Karpas-422 (cell line): ENCODE results near the gene HS3ST4. TPM values are rescaled to one million over a fixed set of nuclear protein-coding genes. Genes with fewer than 3 reads are reported as not detected.

Experiments used
- DNase-seq: peaks from one replicate; pipeline ENCODE4 v3.0.0-alpha.2; 2015
- H2AFZ ChIP-seq: fragments of 200-600 bp; sonication (generic); 2 replicates; pipeline ENCODE4 v1.6.1; 2014; ENCODE audit warnings: antibody characterized with exemption, low read length, mixed read lengths
- H3K27ac ChIP-seq: fragments of 200-600 bp; sonication (generic); 2 replicates; pipeline ENCODE4 v1.5.1; 2014; ENCODE audit warnings: mild to moderate bottlenecking, low read length, moderate library complexity
- H3K27me3 ChIP-seq: fragments of 200-600 bp; sonication (generic); 2 replicates; pipeline ENCODE4 v1.6.1; 2014; ENCODE audit warnings: low read length, mixed read lengths
- H3K36me3 ChIP-seq: fragments of 200-600 bp; sonication (generic); 2 replicates; pipeline ENCODE4 v1.6.1; 2014; ENCODE audit warnings: low read length, mixed read lengths; ENCODE audit not compliant: insufficient read depth
- H3K4me1 ChIP-seq: fragments of 200-600 bp; sonication (generic); 2 replicates; pipeline ENCODE4 v1.6.1; 2014; ENCODE audit warnings: mild to moderate bottlenecking, low read length, mixed read lengths
- H3K4me2 ChIP-seq: fragments of 200-600 bp; sonication (generic); 2 replicates; pipeline ENCODE4 v1.6.1; 2014; ENCODE audit warnings: low read length, low read depth, mild to moderate bottlenecking; ENCODE audit not compliant: poor library complexity, severe bottlenecking
- H3K4me3 ChIP-seq: fragments of 200-600 bp; sonication (generic); 2 replicates; pipeline ENCODE4 v1.5.1; 2014; ENCODE audit warnings: mild to moderate bottlenecking, antibody characterized with exemption, low read length, mixed read lengths
- H3K79me2 ChIP-seq: fragments of 200-600 bp; sonication (generic); 2 replicates; pipeline ENCODE4 v1.6.1; 2014; ENCODE audit warnings: mild to moderate bottlenecking, low read length, mixed read lengths
- H3K9ac ChIP-seq: fragments of 200-600 bp; sonication (generic); 2 replicates; pipeline ENCODE4 v1.6.0; 2014; ENCODE audit warnings: low read length
- H3K9me2 ChIP-seq: fragments of 200-600 bp; sonication (generic), shearing (Covaris generic); replicated peaks from 2 replicates; pipeline ENCODE4 v1.6.0; 2014; ENCODE audit warnings: mild to moderate bottlenecking, low read length, moderate library complexity; ENCODE audit not compliant: insufficient read depth
- H3K9me3 ChIP-seq: fragments of 300-700, 200-600 bp; sonication (generic); 2 replicates; pipeline ENCODE4 v1.6.1; 2014; ENCODE audit warnings: low read length, mixed read lengths
- H4K20me1 ChIP-seq: fragments of 200-600 bp; sonication (generic); 2 replicates; pipeline ENCODE4 v1.6.1; 2014; ENCODE audit warnings: mild to moderate bottlenecking, antibody characterized with exemption, low read length, low read depth; ENCODE audit not compliant: insufficient read depth
- total RNA-seq: library from RNA; depleted of rRNA; stranded (reverse); fragments of >200 nt; shearing (Covaris generic); gene quantifications from 2 replicates; pipeline ENCODE4 v1.2.3, GENCODE V29; 2014; ENCODE audit warnings: low replicate concordance

Gene HS3ST4
- total RNA-seq, 1 experiment from 2014 or later = not detected

- Histone ChIP-seq H3K9me2 (no peaks in the 10 kb centered on the region), H3K9ac (no peak overlapping the region), H3K4me1 (no peaks in the 10 kb centered on the region), H2AFZ (no peak overlapping the region), H3K4me2 (no peak overlapping the region), H3K27ac (no peak overlapping the region), H3K79me2 (no peaks in the 10 kb centered on the region), H3K4me3 (no peak overlapping the region), H3K36me3 (no peaks in the 10 kb centered on the region), H3K27me3 (no peaks in the 10 kb centered on the region), H4K20me1 (no peaks in the 10 kb centered on the region), H3K9me3 (no peaks in the 10 kb centered on the region)
- no peak for DNase-seq
Observed at GRCh38 chr16:25895380-25895779, 203.6 kb downstream of the HS3ST4 start.

DNA sequence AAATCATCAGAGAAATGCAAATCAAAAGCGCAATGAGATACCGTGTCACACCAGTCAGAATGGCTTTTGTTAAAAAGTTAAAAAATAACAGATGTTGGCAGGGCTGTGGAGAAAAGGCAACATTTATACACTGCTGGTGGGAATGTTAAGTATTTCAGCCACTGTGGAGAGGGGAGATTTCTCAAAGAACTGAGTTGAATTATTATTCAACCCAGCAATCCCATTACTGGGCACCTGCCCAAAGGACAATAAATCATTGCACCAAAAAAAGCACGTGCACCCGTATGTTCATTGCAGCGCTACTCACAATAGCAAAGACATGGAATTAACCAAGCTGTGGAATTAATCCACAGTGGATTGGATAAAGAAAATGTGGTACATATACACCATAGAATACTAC lies 204.7 kb downstream of the HS3ST4 start:
- Histone ChIP-seq H4K20me1 (no peaks in the 10 kb centered on the region), H3K4me1 (no peaks in the 10 kb centered on the region), H3K36me3 (no peaks in the 10 kb centered on the region), H3K79me2 (no peaks in the 10 kb centered on the region), H2AFZ (no peak overlapping the region), H3K9me3 (no peaks in the 10 kb centered on the region), H3K4me3 (no peak overlapping the region), H3K9me2 (no peaks in the 10 kb centered on the region), H3K9ac (no peak overlapping the region), H3K4me2 (no peak overlapping the region), H3K27ac (no peak overlapping the region), H3K27me3 (no peaks in the 10 kb centered on the region)
- no peak for DNase-seq

DNA sequence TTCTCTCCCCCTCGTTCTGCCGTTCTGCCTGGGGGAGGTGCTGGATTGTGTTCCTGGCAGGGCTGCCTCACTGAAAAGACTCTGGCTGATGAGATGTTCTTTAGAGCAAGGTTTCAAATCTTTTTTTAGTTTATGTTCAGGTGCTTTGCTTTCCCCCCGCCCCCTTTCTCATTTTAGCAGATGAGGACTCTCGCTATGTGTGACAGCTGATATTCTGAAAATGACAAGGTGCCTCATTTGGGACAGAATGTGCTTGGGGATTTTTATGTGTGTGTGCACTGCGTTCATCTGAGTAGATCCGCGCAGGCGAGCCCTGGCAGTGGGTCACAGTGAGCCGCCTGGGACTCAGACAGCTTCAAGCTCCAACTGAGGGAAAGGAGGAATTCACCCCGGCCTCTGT lies 205.9 kb downstream of the HS3ST4 start:
- Histone ChIP-seq H3K27ac (no peak overlapping the region), H3K36me3 (no peaks in the 10 kb centered on the region), H3K9me3 (no peaks in the 10 kb centered on the region), H2AFZ (no peak overlapping the region), H3K9me2 (no peaks in the 10 kb centered on the region), H3K79me2 (no peaks in the 10 kb centered on the region), H3K27me3 (no peaks in the 10 kb centered on the region), H3K9ac (no peak overlapping the region), H4K20me1 (no peaks in the 10 kb centered on the region), H3K4me2 (no peak overlapping the region), H3K4me3 (no peak overlapping the region), H3K4me1 (no peaks in the 10 kb centered on the region)
- no peak for DNase-seq

GRCh38 chr16:25905810-25906209 lies 214.1 kb downstream of the HS3ST4 start:
- H3K4me2 ChIP-seq = no peak overlapping the region
- H3K36me3 ChIP-seq = no peaks in the 10 kb centered on the region
- H3K79me2 ChIP-seq = no peaks in the 10 kb centered on the region
- no peaks in the 10 kb centered on the region for H3K27me3 ChIP-seq
- H3K4me3 ChIP-seq = no peak overlapping the region
- H4K20me1 ChIP-seq = no peaks in the 10 kb centered on the region
- 0 out of 2 replicates have a peak, but pooled peaks cover 3% of the 10 kb centered on the region for H3K9me3 ChIP-seq
- H3K27ac ChIP-seq = no peak overlapping the region
- H2AFZ ChIP-seq = no peak overlapping the region
- no peak overlapping the region for H3K9ac ChIP-seq
- no peak for DNase-seq
- H3K4me1 ChIP-seq = no peaks in the 10 kb centered on the region
- H3K9me2 ChIP-seq = no peaks in the 10 kb centered on the region

- H3K4me1 ChIP-seq = no peaks in the 10 kb centered on the region
- no peak overlapping the region for H3K9ac ChIP-seq
- H4K20me1 ChIP-seq = no peaks in the 10 kb centered on the region
- DNase-seq = no peak
- no peaks in the 10 kb centered on the region for H3K9me2 ChIP-seq
- no peak overlapping the region for H3K4me3 ChIP-seq
- no peak overlapping the region for H3K4me2 ChIP-seq
- no peak overlapping the region for H3K27ac ChIP-seq
- no peak overlapping the region for H2AFZ ChIP-seq
- no peaks in the 10 kb centered on the region for H3K27me3 ChIP-seq
- H3K36me3 ChIP-seq = no peaks in the 10 kb centered on the region
- H3K9me3 ChIP-seq = no peaks in the 10 kb centered on the region
- H3K79me2 ChIP-seq = no peaks in the 10 kb centered on the region
Observed at GRCh38 chr16:25910971-25911370, 219.2 kb downstream of the HS3ST4 start.

DNA sequence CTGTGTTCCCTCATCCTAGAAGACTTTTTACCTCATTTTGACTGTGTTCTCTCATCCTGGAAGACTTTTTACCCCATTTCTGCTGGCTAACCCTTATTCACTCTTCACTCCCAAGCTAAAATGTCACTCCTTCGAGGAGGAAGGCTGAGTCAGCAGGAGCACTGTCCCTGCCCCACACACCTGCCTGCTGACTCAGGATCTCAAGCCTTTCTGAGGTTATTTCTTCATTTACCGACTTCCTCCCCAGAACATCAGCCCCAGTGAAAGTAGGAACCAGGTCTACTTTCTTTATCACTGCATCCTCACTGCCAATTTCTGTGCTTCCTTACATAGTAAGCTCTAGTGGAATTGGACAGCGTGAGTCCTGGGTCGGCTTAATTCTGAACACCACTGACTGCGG lies 220.6 kb downstream of the HS3ST4 start:
- Histone ChIP-seq H3K4me3 (no peak overlapping the region), H3K4me2 (no peak overlapping the region), H3K27ac (no peak overlapping the region), H3K27me3 (no peaks in the 10 kb centered on the region), H3K9me2 (no peaks in the 10 kb centered on the region), H3K9me3 (no peaks in the 10 kb centered on the region), H3K9ac (no peak overlapping the region), H3K36me3 (no peaks in the 10 kb centered on the region), H2AFZ (no peak overlapping the region), H4K20me1 (no peaks in the 10 kb centered on the region), H3K79me2 (no peaks in the 10 kb centered on the region), H3K4me1 (no peaks in the 10 kb centered on the region)
- no peak for DNase-seq

DNA sequence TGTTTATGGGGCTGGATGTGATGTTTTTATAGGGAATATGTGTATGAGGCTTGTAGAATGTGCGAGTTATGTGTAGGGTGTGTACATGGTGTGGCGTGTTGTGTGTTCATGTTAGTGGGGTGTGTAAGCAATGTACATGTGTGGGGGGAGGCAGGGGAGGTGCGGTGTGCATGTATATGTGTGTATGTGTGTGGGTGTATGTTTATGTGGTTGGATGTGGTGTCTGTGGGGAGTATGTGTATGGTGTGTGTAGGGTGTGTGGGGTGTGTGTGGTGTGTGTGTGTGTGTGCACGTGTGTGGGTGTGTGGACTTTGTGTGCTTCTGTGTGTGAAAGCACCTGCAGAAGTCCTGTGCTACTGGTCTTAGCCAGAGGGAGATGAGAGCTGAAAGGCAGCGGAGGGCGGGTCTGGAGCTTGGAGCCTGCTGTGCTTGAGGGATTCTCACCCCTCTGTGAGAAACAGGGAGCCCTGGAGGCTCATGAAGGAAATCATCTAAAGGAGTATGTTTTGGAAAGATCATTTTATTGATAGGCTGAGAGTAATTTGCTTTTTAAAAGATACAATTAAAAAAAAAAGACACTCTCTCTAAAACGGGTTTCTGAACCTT lies 222.7 kb downstream of the HS3ST4 start:
- no peak for DNase-seq
- Histone ChIP-seq H3K9ac (no peak overlapping the region), H3K9me2 (no peaks in the 10 kb centered on the region)

GRCh38 chr16:25916037-25916436 lies 224.3 kb downstream of the HS3ST4 start:
- Histone ChIP-seq H3K36me3 (no peaks in the 10 kb centered on the region), H4K20me1 (no peaks in the 10 kb centered on the region), H3K27ac (no peak overlapping the region), H3K4me2 (no peak overlapping the region), H2AFZ (no peak overlapping the region), H3K9me3 (no peaks in the 10 kb centered on the region), H3K9ac (no peak overlapping the region), H3K9me2 (no peaks in the 10 kb centered on the region), H3K4me1 (no peaks in the 10 kb centered on the region), H3K79me2 (no peaks in the 10 kb centered on the region), H3K4me3 (no peak overlapping the region), H3K27me3 (no peaks in the 10 kb centered on the region)
- no peak for DNase-seq

More for the DNA sequence above, 222.7 kb downstream of the HS3ST4 start:
- no peak overlapping the region for H2AFZ ChIP-seq
- no peaks in the 10 kb centered on the region for H3K79me2 ChIP-seq
- H3K27me3 ChIP-seq = no peaks in the 10 kb centered on the region
- H3K9me3 ChIP-seq = no peaks in the 10 kb centered on the region
- no peaks in the 10 kb centered on the region for H4K20me1 ChIP-seq
- H3K27ac ChIP-seq = no peak overlapping the region
- H3K4me3 ChIP-seq = no peak overlapping the region
- no peaks in the 10 kb centered on the region for H3K4me1 ChIP-seq
- H3K4me2 ChIP-seq = no peak overlapping the region
- no peaks in the 10 kb centered on the region for H3K36me3 ChIP-seq

GRCh38 chr16:25922438-25922837 lies 230.7 kb downstream of the HS3ST4 start:
- Histone ChIP-seq H3K27ac (no peak overlapping the region), H2AFZ (no peak overlapping the region), H3K27me3 (no peaks in the 10 kb centered on the region), H3K36me3 (no peaks in the 10 kb centered on the region), H3K4me3 (no peak overlapping the region), H3K9me2 (no peaks in the 10 kb centered on the region), H3K9me3 (no peaks in the 10 kb centered on the region), H3K4me2 (no peak overlapping the region), H3K9ac (no peak overlapping the region), H3K4me1 (no peaks in the 10 kb centered on the region), H4K20me1 (no peaks in the 10 kb centered on the region), H3K79me2 (no peaks in the 10 kb centered on the region)
- no peak for DNase-seq
